ENCODE data around the gene TANK.
"Not testable (repeated sequence)": the region's sequence is repeated elsewhere in the genome, so short reads cannot be mapped to it uniquely, and the experiment has no call there.

Gene TANK

GRCh38 chr2:161269111-161269510 lies 108.9 kb downstream of the TANK start:
- FAIRE-seq (no peak), DNase-seq (ENCODE audit: low spot score) (no peak)

- DNase-seq (ENCODE audit: low spot score) (peak; percentile 10), FAIRE-seq (no peak)
Measured at GRCh38 chr2:161273038-161273760, 113.0 kb downstream of the TANK start.

- not testable (repeated sequence) for FAIRE-seq; DNase-seq (ENCODE audit: low spot score)
Measured at GRCh38 chr2:161278564-161279229, 118.5 kb downstream of the TANK start.

GRCh38 chr2:161279230-161279815 lies 119.1 kb downstream of the TANK start:
- not testable (repeated sequence) for FAIRE-seq; DNase-seq (ENCODE audit: low spot score)

- DNase-seq (ENCODE audit: low spot score); FAIRE-seq: not testable (repeated sequence)
Measured at GRCh38 chr2:161280906-161281323, 120.7 kb downstream of the TANK start.

GRCh38 chr2:161281615-161282310 lies 121.5 kb downstream of the TANK start:
- FAIRE-seq; DNase-seq (ENCODE audit: low spot score): not testable (repeated sequence)

- not testable (repeated sequence) for FAIRE-seq; DNase-seq (ENCODE audit: low spot score)
Measured at GRCh38 chr2:161282311-161282644, 122.0 kb downstream of the TANK start.

GRCh38 chr2:161283926-161284325 lies 123.7 kb downstream of the TANK start:
- DNase-seq (ENCODE audit: low spot score) = no peak
- FAIRE-seq = no peak
